Measurements from ENCODE around the gene FFAR2. TPM values are rescaled to one million over a fixed set of nuclear protein-coding genes. Genes with fewer than 3 reads are reported as not detected.

Gene FFAR2
- total RNA-seq, 2 donors from 2014 or later: 0.92 TPM; not detected in 1

GRCh38 chr19:35432911-35433310 lies 15.1 kb upstream of the FFAR2 start:
- no peak overlapping the region for H3K27ac ChIP-seq
- H3K9me3 ChIP-seq: no peaks in the 10 kb centered on the region
- H3K27me3 ChIP-seq (replicated peaks; ENCODE audit: insufficient read depth): no peaks in the 10 kb centered on the region
- TF ChIP-seq, protein P1, sequence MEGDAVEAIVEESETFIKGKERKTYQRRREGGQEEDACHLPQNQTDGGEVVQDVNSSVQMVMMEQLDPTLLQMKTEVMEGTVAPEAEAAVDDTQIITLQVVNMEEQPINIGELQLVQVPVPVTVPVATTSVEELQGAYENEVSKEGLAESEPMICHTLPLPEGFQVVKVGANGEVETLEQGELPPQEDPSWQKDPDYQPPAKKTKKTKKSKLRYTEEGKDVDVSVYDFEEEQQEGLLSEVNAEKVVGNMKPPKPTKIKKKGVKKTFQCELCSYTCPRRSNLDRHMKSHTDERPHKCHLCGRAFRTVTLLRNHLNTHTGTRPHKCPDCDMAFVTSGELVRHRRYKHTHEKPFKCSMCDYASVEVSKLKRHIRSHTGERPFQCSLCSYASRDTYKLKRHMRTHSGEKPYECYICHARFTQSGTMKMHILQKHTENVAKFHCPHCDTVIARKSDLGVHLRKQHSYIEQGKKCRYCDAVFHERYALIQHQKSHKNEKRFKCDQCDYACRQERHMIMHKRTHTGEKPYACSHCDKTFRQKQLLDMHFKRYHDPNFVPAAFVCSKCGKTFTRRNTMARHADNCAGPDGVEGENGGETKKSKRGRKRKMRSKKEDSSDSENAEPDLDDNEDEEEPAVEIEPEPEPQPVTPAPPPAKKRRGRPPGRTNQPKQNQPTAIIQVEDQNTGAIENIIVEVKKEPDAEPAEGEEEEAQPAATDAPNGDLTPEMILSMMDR (IDR thresholded peaks at IDR 0.05): no peak
- no peaks in the 10 kb centered on the region for H3K36me3 ChIP-seq
- ATAC-seq (ENCODE audit: insufficient number of reproducible peaks, low FRiP score, low read depth): no peak
- H3K4me3 ChIP-seq: no peak overlapping the region
- DNase-seq (ENCODE audit: low spot score): no peak
- H3K4me1 ChIP-seq (ENCODE audit: control insufficient read depth in 1 of 2, low read depth in 2 of 2): peaks cover 0 to 8% of the 10 kb centered on the region in 2 donors

DNA sequence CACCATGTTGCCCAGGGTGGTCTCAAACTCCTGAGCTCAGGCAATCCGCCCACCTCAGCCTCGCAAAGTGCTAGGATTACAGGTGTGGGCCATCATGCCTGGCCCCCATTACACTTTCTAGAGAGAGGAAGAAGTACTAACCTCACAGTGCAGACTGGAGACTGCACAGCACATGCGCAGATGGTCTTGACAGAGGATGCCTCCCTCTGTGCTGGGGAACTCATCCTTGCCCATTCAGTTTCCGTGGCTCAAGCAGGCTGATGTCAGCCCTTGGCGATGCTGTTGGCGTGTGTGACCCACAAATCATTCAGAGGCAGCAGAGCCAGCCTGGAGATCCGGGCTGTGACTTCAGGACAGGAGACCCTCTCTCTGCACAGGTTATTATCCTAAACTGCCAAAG lies 14.6 kb upstream of the FFAR2 start:
- no peaks in the 10 kb centered on the region for H3K27me3 ChIP-seq (replicated peaks; ENCODE audit: insufficient read depth)
- no peaks in the 10 kb centered on the region for H3K9me3 ChIP-seq
- no peak overlapping the region for H3K4me3 ChIP-seq
- TF ChIP-seq, protein P1 (IDR thresholded peaks at IDR 0.05): no peak
- peaks cover 0 to 8% of the 10 kb centered on the region in 2 donors for H3K4me1 ChIP-seq (ENCODE audit: control insufficient read depth in 1 of 2, low read depth in 2 of 2)
- DNase-seq (ENCODE audit: low spot score) (no peak), ATAC-seq (ENCODE audit: insufficient number of reproducible peaks, low FRiP score, low read depth) (no peak)
- H3K27ac ChIP-seq: no peak overlapping the region
- H3K36me3 ChIP-seq: no peaks in the 10 kb centered on the region

DNA sequence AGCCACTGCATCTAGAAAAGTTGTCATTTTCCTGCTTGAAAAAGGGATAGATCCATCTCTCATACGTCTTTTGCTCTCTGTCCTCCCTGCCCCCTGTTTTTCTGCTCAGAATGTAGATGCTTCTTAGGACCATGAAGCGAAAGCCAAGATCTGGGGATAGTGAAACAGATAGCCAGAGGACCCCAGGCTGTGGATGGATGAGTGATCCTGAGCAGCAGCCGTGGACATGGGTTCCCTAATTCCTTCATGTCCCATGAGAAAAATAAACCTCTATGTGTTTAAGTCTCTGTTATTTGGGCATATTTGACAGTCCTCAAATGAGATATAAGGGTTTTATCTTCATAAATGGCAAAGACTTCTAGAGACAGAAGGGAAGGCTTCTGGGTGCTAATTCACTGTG lies 12.2 kb upstream of the FFAR2 start:
- Histone ChIP-seq H3K4me3 (no peak overlapping the region), H3K4me1 (ENCODE audit: control insufficient read depth in 1 of 2, low read depth in 2 of 2) (peaks cover 0 to 8% of the 10 kb centered on the region in 2 donors), H3K27ac (no peak overlapping the region), H3K36me3 (no peaks in the 10 kb centered on the region), H3K9me3 (no peaks in the 10 kb centered on the region), H3K27me3 (replicated peaks; ENCODE audit: insufficient read depth) (no peaks in the 10 kb centered on the region)
- ATAC-seq (ENCODE audit: insufficient number of reproducible peaks, low FRiP score, low read depth): no peak
- DNase-seq (ENCODE audit: low spot score): no peak
- TF ChIP-seq, protein P1 (IDR thresholded peaks at IDR 0.05): no peak

DNA sequence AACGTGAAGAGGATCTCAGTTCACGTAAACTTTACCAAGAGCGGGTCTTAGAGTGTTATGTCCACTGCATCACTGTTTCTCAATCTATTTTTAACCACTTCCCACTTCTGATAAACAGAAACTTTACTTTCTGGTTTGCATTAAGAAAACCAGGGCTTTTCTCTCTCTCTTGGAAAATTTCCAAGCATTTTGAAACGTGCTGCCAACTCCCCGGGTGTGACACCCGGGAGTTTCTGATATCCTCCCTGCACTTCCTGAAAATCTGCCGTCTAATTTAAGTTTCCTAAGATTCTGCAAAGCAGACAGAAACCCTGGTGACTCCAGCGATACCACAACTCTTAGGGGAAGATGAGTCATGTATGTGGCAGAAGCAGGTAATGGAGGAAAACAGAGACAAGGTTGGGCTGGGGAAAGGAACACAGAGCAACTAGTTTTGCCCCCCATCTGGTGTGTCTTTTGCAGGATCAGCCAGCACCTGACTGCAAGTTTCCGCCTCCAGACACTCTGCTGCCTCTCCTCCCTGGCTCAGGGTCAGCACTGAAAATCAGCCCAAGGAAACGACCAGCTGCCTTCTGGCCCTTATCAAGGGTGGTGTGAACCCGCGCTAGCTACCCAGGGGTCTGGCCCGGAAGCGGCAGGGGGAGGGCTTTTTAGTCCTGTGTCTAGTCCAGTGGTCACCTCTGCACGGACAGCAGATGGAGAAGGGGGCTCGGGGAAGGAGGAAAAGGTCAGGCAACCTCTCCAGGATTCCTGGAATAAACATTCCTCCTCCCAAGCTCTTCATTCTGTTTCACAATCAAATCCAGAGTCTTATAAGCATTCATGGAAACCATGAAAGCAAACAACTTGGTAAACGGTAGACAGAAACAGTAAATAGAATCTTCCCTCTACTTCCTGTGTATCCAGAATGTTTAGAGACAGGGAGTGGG lies 11.3 kb upstream of the FFAR2 start:
- ATAC-seq (ENCODE audit: insufficient number of reproducible peaks, low FRiP score, low read depth) (no peak), DNase-seq (ENCODE audit: low spot score) (no peak)
- Histone ChIP-seq H3K9me3 (no peaks in the 10 kb centered on the region), H3K4me3 (no peak overlapping the region), H3K27ac (no peak overlapping the region), H3K4me1 (ENCODE audit: control insufficient read depth in 1 of 2, low read depth in 2 of 2) (peaks cover 0 to 8% of the 10 kb centered on the region in 2 donors), H3K27me3 (replicated peaks; ENCODE audit: insufficient read depth) (no peaks in the 10 kb centered on the region), H3K36me3 (no peaks in the 10 kb centered on the region)
- TF ChIP-seq, protein P1 (IDR thresholded peaks at IDR 0.05): no peak

- DNase-seq (ENCODE audit: low spot score): no peak
- no peaks in the 10 kb centered on the region for H3K27me3 ChIP-seq (replicated peaks; ENCODE audit: insufficient read depth)
- no peak for ATAC-seq (ENCODE audit: insufficient number of reproducible peaks, low FRiP score, low read depth)
- H3K36me3 ChIP-seq: no peaks in the 10 kb centered on the region
- TF ChIP-seq, protein P1 (IDR thresholded peaks at IDR 0.05): no peak
- peaks cover 0 to 8% of the 10 kb centered on the region in 2 donors for H3K4me1 ChIP-seq (ENCODE audit: control insufficient read depth in 1 of 2, low read depth in 2 of 2)
- H3K27ac ChIP-seq: no peak overlapping the region
- no peaks in the 10 kb centered on the region for H3K9me3 ChIP-seq
- no peak overlapping the region for H3K4me3 ChIP-seq
Observed at GRCh38 chr19:35437406-35437951, 10.6 kb upstream of the FFAR2 start.

Data from thoracic aorta (tissue), 2 donors.